ENCODE data around the gene ARHGAP31.

DNA sequence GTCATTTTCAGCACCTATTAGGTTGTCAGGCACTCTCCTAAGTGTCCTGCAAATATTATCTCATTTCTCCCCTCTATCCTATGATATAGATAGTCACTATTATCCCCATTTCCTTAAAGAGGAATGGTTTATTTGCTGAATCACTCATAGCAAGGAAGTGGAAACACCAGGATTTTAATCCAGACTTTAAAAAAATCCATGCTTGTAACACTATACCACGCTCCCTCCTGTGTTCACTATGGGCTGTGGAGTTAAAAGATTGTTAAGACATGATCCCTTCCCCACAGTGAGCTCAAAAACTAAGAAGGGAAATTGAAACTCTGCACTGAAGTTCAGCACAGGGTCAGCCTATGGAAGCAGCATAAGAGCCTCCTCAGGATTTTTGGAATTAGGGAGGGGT lies 109.0 kb downstream of the ARHGAP31 start:
- TF ChIP-seq YY1 (IDR thresholded peaks at IDR 0.05; ENCODE audit: insufficient read depth, insufficient read length) (no peak), ZNF274 (IDR thresholded peaks at IDR 0.05; ENCODE audit: low read depth, low read length) (no peak), SUZ12 (IDR thresholded peaks at IDR 0.05; ENCODE audit: extremely low read depth, insufficient read depth, insufficient read length) (no peak)
